ENCODE results near the gene KLF12.

KLF12 gene

GRCh38 chr13:74134221-74134776 is at the start of gene KLF12:
TSS of gene KLF12 (minus strand) at chr13:74134404.
- peak; percentile 94 for DNase-seq

GRCh38 chr13:74182491-74182890 is 48.3 kb upstream of the KLF12 start:
- no peak for DNase-seq

GRCh38 chr13:74174810-74175209 is 40.6 kb upstream of the KLF12 start:
- DNase-seq: no peak

DNA sequence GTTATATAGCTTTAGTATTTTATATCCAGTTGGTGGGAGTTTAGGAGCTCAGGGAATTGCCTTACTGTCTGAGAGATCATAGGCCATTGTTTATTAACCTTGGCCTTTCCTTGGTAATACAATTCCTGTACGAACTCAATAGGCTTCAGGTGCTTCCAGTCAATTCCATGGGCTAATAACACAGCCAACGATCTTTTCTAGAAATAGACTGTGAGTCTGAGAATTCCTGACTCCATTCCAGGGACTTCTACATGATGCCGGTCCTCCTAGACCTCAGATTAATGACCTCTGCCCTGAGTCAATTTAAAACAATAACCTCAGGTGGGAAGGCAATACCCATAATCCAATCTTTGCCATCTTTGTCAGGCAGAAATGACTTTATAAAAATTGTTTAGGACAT is 39.6 kb upstream of the KLF12 start:
- no peak for DNase-seq

DNA sequence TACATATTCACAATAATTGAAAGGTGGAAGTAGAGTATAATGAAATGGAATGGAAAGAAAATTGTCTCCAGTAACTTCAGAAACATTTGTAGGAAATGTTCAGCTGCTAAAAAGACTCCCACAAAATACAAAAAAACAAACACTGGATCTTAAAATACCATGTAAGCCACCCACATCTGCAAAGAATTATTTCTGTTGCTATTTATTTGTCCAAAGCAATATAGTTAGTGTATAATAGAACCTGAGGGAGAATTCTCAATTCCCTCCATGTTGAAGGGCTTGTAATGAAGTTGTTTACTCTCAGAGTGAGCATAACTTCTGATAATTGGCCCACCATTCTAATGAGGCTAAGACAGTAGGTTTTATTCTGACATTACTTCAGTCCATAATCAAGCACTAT is 37.4 kb upstream of the KLF12 start:
- no peak for DNase-seq

DNA sequence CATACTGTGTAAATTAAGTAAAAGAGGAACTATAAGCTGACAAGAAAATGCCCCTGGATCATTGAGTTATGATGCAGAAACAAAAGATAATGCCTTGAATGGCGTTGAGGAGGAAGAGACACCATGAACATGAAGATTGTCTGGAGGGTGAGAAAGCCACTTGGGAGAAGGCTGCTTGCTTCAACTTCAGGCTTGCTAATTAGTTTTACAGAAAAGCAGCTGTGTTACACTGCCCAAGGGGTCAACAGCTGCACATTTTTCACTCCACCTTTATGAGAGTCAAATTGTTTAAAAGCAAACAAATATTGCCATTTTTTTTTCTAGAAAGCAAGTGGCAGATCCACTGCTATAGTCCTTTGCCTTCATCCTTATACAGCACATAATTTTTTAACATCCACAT is 35.5 kb upstream of the KLF12 start:
- DNase-seq: no peak

GRCh38 chr13:74168263-74168675 is 34.1 kb upstream of the KLF12 start:
- DNase-seq: no peak

- DNase-seq: no peak
Observed at GRCh38 chr13:74166261-74167004, 32.2 kb upstream of the KLF12 start.

- no peak for DNase-seq
Observed at GRCh38 chr13:74162782-74163181, 28.6 kb upstream of the KLF12 start.

- no peak for DNase-seq
Observed at GRCh38 chr13:74162135-74162534, 27.9 kb upstream of the KLF12 start.

- no peak for DNase-seq
Observed at GRCh38 chr13:74158571-74159352, 24.6 kb upstream of the KLF12 start.

GRCh38 chr13:74158028-74158427 is 23.8 kb upstream of the KLF12 start:
- no peak for DNase-seq

DNA sequence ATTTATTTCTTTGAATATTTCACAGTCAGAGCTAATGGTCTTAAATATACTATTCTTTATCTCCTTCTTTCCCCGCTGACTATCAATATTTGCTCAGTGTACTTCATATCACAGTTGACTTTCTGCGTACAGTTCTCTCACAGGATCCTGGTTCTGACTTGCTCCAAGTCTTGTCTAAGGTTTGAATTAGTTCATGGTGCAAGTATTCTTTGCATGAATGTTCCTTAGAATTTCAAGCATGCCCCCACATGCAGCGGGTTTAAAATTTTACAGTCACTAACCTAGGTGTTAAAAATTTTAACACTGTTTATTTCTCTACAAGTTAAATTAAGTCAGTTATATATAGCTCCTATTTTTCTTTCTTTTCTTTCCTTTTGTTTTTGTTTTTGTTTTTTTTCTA is 20.8 kb upstream of the KLF12 start:
- DNase-seq: no peak

DNA sequence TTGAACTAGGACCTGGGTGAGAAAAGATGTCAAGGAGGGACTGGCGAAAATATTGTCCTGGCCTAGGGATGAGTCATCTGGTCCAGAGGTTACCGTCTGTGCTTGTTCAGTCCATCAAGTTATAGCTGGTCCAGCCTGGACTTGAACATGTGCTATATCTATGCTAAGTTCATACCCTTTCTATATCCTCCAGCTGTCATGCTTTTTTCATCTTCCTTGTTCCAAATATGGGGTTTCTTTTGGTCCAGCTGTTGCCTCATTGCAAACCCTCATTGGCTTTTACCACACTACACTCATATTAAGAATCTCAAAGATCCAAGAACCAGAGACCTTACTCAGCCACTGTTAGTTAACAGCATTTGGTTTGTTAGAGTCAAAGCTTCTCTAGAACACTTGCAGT is 19.1 kb upstream of the KLF12 start:
- no peak for DNase-seq

- DNase-seq: no peak
Observed at GRCh38 chr13:74151859-74152258, 17.7 kb upstream of the KLF12 start.

DNA sequence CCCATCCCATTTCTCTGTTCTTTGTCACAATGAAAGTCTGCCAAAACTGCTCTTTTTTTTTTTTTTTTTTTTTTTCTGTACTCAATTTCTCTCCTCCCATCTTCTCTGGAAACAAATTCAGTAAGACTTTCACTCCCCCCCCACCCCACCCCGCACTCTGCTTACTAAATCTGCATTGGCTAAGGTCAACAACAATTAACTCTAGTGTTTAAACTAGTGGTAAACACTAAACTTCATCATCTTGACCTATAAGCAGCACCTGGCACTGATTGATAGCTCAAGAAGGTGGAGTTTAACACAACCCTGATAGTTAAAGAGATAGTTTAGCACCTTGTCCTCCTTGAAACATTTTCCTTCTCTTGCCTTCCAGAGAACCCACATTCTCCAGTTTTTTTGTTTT is 14.1 kb upstream of the KLF12 start:
- no peak for DNase-seq

DNA sequence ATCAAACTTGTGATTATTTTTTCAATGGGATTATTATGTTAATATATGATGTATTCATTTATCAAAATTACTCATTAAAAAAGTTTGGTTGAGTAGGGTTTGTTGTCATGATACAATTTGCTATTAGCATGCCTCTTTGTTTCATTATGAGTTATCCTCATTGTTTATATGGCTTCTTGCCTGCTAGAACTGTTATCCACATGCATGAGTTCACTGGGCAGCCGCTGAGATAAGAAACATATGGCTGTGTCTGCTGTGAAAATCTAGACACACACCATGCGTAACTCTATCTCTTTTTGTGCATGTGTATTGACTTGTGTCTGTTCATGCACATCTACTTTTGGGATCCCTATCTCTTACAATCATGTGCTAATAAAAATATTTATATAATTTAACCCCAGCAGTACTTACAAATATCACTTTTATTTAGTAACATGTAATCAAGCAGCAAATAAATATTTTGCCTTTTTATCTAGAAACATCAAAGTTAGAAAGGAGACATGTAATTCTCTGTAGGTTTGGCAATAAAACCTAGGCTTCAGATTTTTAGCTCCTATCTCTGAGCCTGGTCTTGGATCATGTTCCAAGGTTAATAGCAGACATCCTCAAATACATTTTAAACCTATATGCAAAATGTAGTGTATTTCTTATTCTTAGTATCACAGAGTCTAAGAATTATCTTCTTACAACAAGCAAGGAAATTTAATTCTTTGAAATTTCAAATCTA is 11.2 kb upstream of the KLF12 start:
- DNase-seq: no peak

DNA sequence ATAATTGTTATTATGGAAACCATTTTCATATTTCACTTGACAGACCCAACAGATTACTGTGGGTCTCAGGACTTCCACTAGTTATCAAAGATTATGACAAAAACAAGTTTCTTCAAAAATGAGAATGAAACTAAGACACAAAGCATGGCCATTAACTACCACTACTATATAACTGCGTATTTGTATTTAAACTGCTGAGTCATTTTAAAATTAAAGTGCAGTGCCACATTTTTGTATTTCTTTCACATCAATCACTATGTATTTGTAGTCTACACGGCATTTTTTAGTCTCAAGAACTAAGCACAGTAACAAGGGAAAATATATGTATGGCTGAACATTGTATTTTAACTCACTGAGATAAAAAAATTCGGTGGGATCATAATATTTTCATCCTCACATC is 10.1 kb upstream of the KLF12 start:
- DNase-seq: no peak

DNA sequence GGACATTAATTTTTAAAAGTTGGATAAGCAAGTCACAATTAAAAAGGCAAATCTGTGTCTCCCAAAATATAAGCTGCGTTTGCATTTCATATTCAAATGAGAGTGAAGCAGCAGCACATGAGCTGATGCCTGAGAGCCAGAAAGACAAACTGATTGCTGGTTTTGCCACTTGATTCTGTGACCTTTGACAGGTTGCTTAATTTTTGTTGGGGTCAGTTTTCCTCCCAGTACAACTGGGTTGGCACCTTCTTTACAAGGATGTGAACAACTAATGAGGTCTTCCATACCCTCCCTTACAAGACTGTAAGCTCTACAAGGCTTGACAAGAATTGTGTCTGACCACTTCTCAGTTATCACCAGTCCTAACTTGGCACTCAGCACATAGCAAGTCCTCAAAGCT is 8.1 kb upstream of the KLF12 start:
- DNase-seq: no peak

- no peak for DNase-seq
Observed at GRCh38 chr13:74138241-74138640, 4.0 kb upstream of the KLF12 start.

DNA sequence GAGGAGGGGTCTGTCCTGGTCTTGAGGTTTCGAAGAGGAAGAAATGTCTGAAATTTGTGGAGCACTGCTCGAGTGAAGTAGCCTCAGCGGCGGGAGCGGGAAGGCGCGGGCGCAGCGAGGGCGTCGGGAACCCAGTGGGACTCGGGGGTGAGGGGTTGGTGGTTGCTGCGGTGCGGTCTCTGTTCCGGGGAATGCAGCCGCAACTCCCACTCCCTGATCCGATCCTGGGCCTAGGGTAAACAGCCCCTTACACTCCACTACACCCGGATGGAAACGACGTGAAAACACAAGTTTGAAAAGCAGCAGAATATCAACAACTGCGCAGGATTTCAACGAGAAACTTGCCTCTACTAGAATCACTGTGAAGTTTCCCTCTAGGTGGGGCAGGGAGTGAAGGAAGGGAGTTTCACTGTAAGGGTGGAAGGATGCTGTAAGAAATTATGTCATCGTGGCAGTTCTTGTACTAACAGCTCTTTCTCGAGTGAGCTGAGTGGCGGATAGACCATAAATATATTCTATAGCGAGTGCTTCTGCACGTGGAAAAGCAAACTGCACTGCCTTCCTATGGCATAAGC is 2.0 kb upstream of the KLF12 start:
- peak; percentile 76 for DNase-seq

GRCh38 chr13:74135326-74136083 is 1.3 kb upstream of the KLF12 start:
- DNase-seq: peak; percentile 89

Data from activated CD8-positive, alpha-beta memory T cell treated with anti-CD3 and anti-CD28 coated beads for 24 hours (primary cell).